Measurements from ENCODE around the gene OR2A12. TPM values are rescaled to one million over a fixed set of nuclear protein-coding genes. Genes with fewer than 3 reads are reported as not detected.

The OR2A12 gene
- polyA plus RNA-seq, 1 of the 3 experiments (the other 2 are of a cell fraction): not detected

DNA sequence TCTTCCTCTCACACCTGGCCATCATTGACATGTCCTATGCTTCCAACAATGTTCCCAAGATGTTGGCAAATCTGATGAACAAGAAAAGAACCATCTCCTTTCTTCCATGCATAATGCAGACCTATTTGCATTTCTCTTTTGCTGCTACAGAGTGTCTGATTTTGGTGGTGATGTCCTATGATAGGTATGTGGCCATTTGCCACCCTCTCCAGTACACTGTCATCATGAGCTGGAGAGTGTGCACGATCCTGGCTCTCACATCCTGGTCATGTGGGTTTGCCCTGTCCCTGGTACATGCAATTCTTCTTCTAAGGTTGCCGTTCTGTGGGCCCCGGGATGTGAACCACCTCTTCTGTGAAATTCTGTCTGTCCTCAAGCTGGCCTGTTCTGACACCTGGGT lies 56.1 kb downstream of the OR2A12 start:
- no peaks in the 10 kb centered on the region for H3K27me3 ChIP-seq (ENCODE audit: insufficient read depth)
- H3K27ac ChIP-seq (ENCODE audit: low read depth in 2 of 2, low read length in 1 of 2): no peak overlapping the region
- WGBS (ENCODE audit: low lambda C conversion rate): 5% methylated on average over 3 of the region's 3 CpGs
- no peak overlapping the region for H3K4me3 ChIP-seq (ENCODE audit: low read depth in 2 of 2, low read length in 1 of 2)
- no peak overlapping the region for H3K9ac ChIP-seq
- no peak for DNase-seq
- H2AFZ ChIP-seq (ENCODE audit: low read depth): no peak overlapping the region
- H3K9me3 ChIP-seq: no peaks in the 10 kb centered on the region; the same call in 1 of the 2 replicates
- H3K9me2 ChIP-seq: no peaks in the 10 kb centered on the region
- TF ChIP-seq, protein P1, sequence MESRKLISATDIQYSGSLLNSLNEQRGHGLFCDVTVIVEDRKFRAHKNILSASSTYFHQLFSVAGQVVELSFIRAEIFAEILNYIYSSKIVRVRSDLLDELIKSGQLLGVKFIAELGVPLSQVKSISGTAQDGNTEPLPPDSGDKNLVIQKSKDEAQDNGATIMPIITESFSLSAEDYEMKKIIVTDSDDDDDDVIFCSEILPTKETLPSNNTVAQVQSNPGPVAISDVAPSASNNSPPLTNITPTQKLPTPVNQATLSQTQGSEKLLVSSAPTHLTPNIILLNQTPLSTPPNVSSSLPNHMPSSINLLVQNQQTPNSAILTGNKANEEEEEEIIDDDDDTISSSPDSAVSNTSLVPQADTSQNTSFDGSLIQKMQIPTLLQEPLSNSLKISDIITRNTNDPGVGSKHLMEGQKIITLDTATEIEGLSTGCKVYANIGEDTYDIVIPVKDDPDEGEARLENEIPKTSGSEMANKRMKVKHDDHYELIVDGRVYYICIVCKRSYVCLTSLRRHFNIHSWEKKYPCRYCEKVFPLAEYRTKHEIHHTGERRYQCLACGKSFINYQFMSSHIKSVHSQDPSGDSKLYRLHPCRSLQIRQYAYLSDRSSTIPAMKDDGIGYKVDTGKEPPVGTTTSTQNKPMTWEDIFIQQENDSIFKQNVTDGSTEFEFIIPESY (IDR thresholded peaks at IDR 0.05; ENCODE audit: borderline replicate concordance, low read depth): no peak
- TF ChIP-seq, protein P2, sequence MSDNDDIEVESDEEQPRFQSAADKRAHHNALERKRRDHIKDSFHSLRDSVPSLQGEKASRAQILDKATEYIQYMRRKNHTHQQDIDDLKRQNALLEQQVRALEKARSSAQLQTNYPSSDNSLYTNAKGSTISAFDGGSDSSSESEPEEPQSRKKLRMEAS (IDR thresholded peaks at IDR 0.05; ENCODE audit: low read depth): no peak
- no peak for TF ChIP-seq FOXM1 (IDR thresholded peaks at IDR 0.05; ENCODE audit: low read depth)
- no peak for TF ChIP-seq NFIC (IDR thresholded peaks at IDR 0.05; ENCODE audit: borderline replicate concordance)
- TF ChIP-seq, protein P3, sequence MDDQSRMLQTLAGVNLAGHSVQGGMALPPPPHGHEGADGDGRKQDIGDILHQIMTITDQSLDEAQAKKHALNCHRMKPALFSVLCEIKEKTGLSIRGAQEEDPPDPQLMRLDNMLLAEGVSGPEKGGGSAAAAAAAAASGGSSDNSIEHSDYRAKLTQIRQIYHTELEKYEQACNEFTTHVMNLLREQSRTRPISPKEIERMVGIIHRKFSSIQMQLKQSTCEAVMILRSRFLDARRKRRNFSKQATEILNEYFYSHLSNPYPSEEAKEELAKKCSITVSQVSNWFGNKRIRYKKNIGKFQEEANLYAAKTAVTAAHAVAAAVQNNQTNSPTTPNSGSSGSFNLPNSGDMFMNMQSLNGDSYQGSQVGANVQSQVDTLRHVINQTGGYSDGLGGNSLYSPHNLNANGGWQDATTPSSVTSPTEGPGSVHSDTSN (IDR thresholded peaks at IDR 0.05): no peak
- no peak for TF ChIP-seq MXI1 (IDR thresholded peaks at IDR 0.05; ENCODE audit: low read depth, low read length)
- no peak for TF ChIP-seq CHD2 (IDR thresholded peaks at IDR 0.05; ENCODE audit: low read length, partially characterized antibody)
- TF ChIP-seq FOXJ3 (CRISPR knock-in tag; IDR thresholded peaks at IDR 0.05): no peak
- TF ChIP-seq POLR2AphosphoS5 (IDR thresholded peaks at IDR 0.05; ENCODE audit: low read depth, low read length): no peak
- TF ChIP-seq RCOR1 (IDR thresholded peaks at IDR 0.05; ENCODE audit: low read length): no peak
- TF ChIP-seq EP300 (IDR thresholded peaks at IDR 0.05; ENCODE audit: borderline replicate concordance in 1 of 2, low read depth in 1 of 2, low read length in 1 of 2): no peak
- TF ChIP-seq TAF1 (IDR thresholded peaks at IDR 0.05; ENCODE audit: borderline replicate concordance, low read depth, low read length): no peak
- TF ChIP-seq YY1 (IDR thresholded peaks at IDR 0.05; ENCODE audit: low read depth): no peak
- TF ChIP-seq, protein P4, sequence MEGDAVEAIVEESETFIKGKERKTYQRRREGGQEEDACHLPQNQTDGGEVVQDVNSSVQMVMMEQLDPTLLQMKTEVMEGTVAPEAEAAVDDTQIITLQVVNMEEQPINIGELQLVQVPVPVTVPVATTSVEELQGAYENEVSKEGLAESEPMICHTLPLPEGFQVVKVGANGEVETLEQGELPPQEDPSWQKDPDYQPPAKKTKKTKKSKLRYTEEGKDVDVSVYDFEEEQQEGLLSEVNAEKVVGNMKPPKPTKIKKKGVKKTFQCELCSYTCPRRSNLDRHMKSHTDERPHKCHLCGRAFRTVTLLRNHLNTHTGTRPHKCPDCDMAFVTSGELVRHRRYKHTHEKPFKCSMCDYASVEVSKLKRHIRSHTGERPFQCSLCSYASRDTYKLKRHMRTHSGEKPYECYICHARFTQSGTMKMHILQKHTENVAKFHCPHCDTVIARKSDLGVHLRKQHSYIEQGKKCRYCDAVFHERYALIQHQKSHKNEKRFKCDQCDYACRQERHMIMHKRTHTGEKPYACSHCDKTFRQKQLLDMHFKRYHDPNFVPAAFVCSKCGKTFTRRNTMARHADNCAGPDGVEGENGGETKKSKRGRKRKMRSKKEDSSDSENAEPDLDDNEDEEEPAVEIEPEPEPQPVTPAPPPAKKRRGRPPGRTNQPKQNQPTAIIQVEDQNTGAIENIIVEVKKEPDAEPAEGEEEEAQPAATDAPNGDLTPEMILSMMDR (IDR thresholded peaks at IDR 0.05): no peak
- TF ChIP-seq RFX5 (IDR thresholded peaks at IDR 0.05; ENCODE audit: low read length): no peak
- H4K20me1 ChIP-seq (ENCODE audit: insufficient read depth): no peaks in the 10 kb centered on the region
- H3K79me2 ChIP-seq (ENCODE audit: insufficient read depth): no peaks in the 10 kb centered on the region
- CTCF ChIA-PET: interaction anchor here (2.6 kb wide), 1 partner anchor 14 kb away, joined by 13 read pairs; no protein-coding TSS in a partner anchor
- H3K36me3 ChIP-seq (replicated peaks in 1 of 2; ENCODE audit: control insufficient read depth in 1 of 2, insufficient read depth in 2 of 2, low read length in 1 of 2): no peaks in the 10 kb centered on the region
- no peaks in the 10 kb centered on the region for H3F3A ChIP-seq (replicated peaks; ENCODE audit: insufficient read depth)
- POLR2A ChIA-PET: no interaction called here
- no peaks in the 10 kb centered on the region for H3K4me1 ChIP-seq (ENCODE audit: control insufficient read depth in 1 of 2, insufficient read depth in 2 of 2, low read depth in 1 of 2, low read length in 1 of 2)
- H3K4me2 ChIP-seq: no peak overlapping the region

Data from SK-N-SH (cell line).